Transverse colon (tissue), 4 donors: ENCODE results near the gene STAP2. TPM values are rescaled to one million over a fixed set of nuclear protein-coding genes. Genes with fewer than 3 reads are reported as not detected.

Source experiments
- DNase-seq: peaks from one replicate; pipeline ENCODE4 v3.0.0-alpha.2; 2019
- H3K27ac ChIP-seq, 4 donors: fragments of 200-600 bp; sonication (generic); 2 replicates each; pipeline ENCODE4 v1.5.1; 2016 to 2018; ENCODE audit warnings: inconsistent platforms in 4 of 4
- H3K27me3 ChIP-seq: fragments of 200-600 bp; sonication (generic); 2 replicates; pipeline ENCODE4 v1.5.1; 2017; ENCODE audit warnings: inconsistent platforms
- H3K36me3 ChIP-seq, 4 donors: fragments of 200-600 bp; sonication (generic); 2 replicates each; pipeline ENCODE4 v1.5.1; 2017 to 2019; ENCODE audit warnings: inconsistent platforms in 4 of 4
- H3K4me1 ChIP-seq, 4 donors: fragments of 200-600 bp; sonication (generic); 2 replicates each; pipeline ENCODE4 v1.5.1; 2017 to 2020; ENCODE audit warnings: inconsistent platforms in 4 of 4
- H3K4me3 ChIP-seq, 4 donors: fragments of 200-600 bp; sonication (generic); 1 replicate in 1 of 4; 2 replicates in 3 of 4; pipeline versions ENCODE4 v1.5.1 to v1.6.1; 2017 to 2019; ENCODE audit warnings: inconsistent platforms in 4 of 4
- H3K9me3 ChIP-seq, 2 donors: fragments of 200-600 bp; sonication (generic); 2 replicates each; pipeline ENCODE4 v1.5.1; 2017 to 2019; ENCODE audit warnings: inconsistent platforms in 2 of 2
- CTCF ChIP-seq, 5 experiments: fragments of 200-600 bp in 3 of 5; fragments of 450-650 bp in 2 of 5; sonication (generic) in 3 of 5; IDR thresholded peaks; 1 replicate in 2 of 5; 2 replicates in 3 of 5; pipeline ENCODE4 v1.5.1; 2016 to 2017; ENCODE audit warnings: antibody characterized with exemption in 5 of 5, inconsistent platforms in 3 of 5, mild to moderate bottlenecking in 2 of 5, moderate library complexity in 1 of 5
- EP300 ChIP-seq: sonication (generic); formaldehyde crosslinking; IDR thresholded peaks from one replicate; pipeline ENCODE4 v1.6.1; 2017; ENCODE audit warnings: antibody characterized with exemption, low read depth
- POLR2A ChIP-seq: fragments of 450-650 bp; IDR thresholded peaks from one replicate; pipeline ENCODE4 v1.6.1; 2016; ENCODE audit warnings: antibody characterized with exemption, mild to moderate bottlenecking, moderate library complexity
- POLR2AphosphoS5 ChIP-seq, 3 donors: sonication (generic); formaldehyde crosslinking; IDR thresholded peaks; one replicate each; pipeline ENCODE4 v1.6.1; 2016; ENCODE audit warnings: antibody characterized with exemption in 3 of 3
- WGBS, 2 donors: methylation state at CpG; one replicate each; pipeline ENCODE4 v1.1.5; 2018; ENCODE audit warnings: low coverage in 1 of 2; 5-methylcytosine and 5-hydroxymethylcytosine counted together
- in situ Hi-C, 4 donors: fragments of 200-750 bp; cut with MboI; loops; one replicate each; pipeline versions ENCODE4 v1.15.0 to v1.15.1; 2017; ENCODE audit warnings: low sequenced_read_pairs in 3 of 4, low pct_ligation_motif_present in 1 of 4, low pct_unique_long_range_greater_than_20kb in 1 of 4
- intact Hi-C: fragments of 100-400 bp; cut with DNase I; formaldehyde crosslinking; loops from one replicate; pipeline ENCODE4 v1.15.1; 2023; ENCODE audit warnings: low total_unique reads
- total RNA-seq, 4 donors: library from RNA; depleted of rRNA; stranded (reverse); fragments of >200 nt; gene quantifications; one replicate each; pipeline ENCODE4 v1.1.0, GENCODE V29; 2016

STAP2 gene
- total RNA-seq, 4 donors from 2014 or later, result 146 to 680 (median 245) TPM

GRCh38 chr19:4323692-4324091 is 14.9 kb downstream of the STAP2 start:
- in situ Hi-C loops, result no loop called here

GRCh38 chr19:4322942-4323665 is 15.5 kb downstream of the STAP2 start:
- no peaks in the 10 kb centered on the region for H3K36me3 ChIP-seq
- H3K9me3 ChIP-seq, result no peaks in the 10 kb centered on the region
- intact Hi-C loops (no loop called here), in situ Hi-C loops (no loop called here)
- peak in 1 of 3 donors; percentile 15 for TF ChIP-seq POLR2AphosphoS5 (IDR thresholded peaks at IDR 0.05)
- no peak for TF ChIP-seq EP300
- TF ChIP-seq CTCF (IDR thresholded peaks at IDR 0.05), result no peak
- peak; percentile 12 for TF ChIP-seq POLR2A
- H3K27ac ChIP-seq, result no peak overlapping the region
- H3K27me3 ChIP-seq, result peaks cover 5% of the 10 kb centered on the region
- peaks cover 0 to 15% (median 3%) of the 10 kb centered on the region in 4 donors for H3K4me1 ChIP-seq
- H3K4me3 ChIP-seq, result no peak overlapping the region
- DNase-seq, result no peak
- WGBS, 2 donors, result 72% methylated on average over 36 of the region's 37 CpGs; no CpG with 5 or more reads in 1 of the 2 donors

More at GRCh38 chr19:4323692-4324091, 14.9 kb downstream of the STAP2 start:
- no peak for DNase-seq
- 91% methylated on average over 9 of the region's 9 CpGs; no CpG with 5 or more reads in 1 of the 2 donors for WGBS, 2 donors
- no peak overlapping the region for H3K27ac ChIP-seq
- peaks cover 2 to 17% (median 5%) of the 10 kb centered on the region in 4 donors for H3K4me1 ChIP-seq
- H3K27me3 ChIP-seq, result peaks cover 5% of the 10 kb centered on the region
- no peaks in the 10 kb centered on the region for H3K9me3 ChIP-seq
- intact Hi-C loops, result no loop called here
- TF ChIP-seq POLR2A (no peak), EP300 (no peak), CTCF (IDR thresholded peaks at IDR 0.05) (no peak), POLR2AphosphoS5 (IDR thresholded peaks at IDR 0.05) (no peak)
- H3K4me3 ChIP-seq, result no peak overlapping the region
- no peaks in the 10 kb centered on the region for H3K36me3 ChIP-seq

- TF ChIP-seq POLR2AphosphoS5 (IDR thresholded peaks at IDR 0.05) (no peak), POLR2A (no peak), CTCF (IDR thresholded peaks at IDR 0.05) (no peak), EP300 (no peak)
- in situ Hi-C loops (no loop called here), intact Hi-C loops (no loop called here)
- WGBS, 2 donors, result 91 to 93% methylated on average over 2 of the region's 2 CpGs
- no peaks in the 10 kb centered on the region for H3K27me3 ChIP-seq
- H3K4me3 ChIP-seq, result no peak overlapping the region
- DNase-seq, result no peak
- H3K4me1 ChIP-seq, result no peaks in the 10 kb centered on the region
- no peaks in the 10 kb centered on the region for H3K9me3 ChIP-seq
- H3K27ac ChIP-seq, result no peak overlapping the region
- no peaks in the 10 kb centered on the region for H3K36me3 ChIP-seq
Observed at GRCh38 chr19:4320419-4320818, 18.2 kb downstream of the STAP2 start.

GRCh38 chr19:4319067-4319718 is 19.4 kb downstream of the STAP2 start:
- H3K36me3 ChIP-seq, result no peaks in the 10 kb centered on the region
- peaks cover 0 to 3% (median 0%) of the 10 kb centered on the region in 4 donors for H3K4me1 ChIP-seq
- TF ChIP-seq CTCF (IDR thresholded peaks at IDR 0.05) (no peak), POLR2AphosphoS5 (IDR thresholded peaks at IDR 0.05) (no peak), POLR2A (no peak), EP300 (no peak)
- H3K4me3 ChIP-seq, result no peak overlapping the region
- 92% methylated on average over 2 of the region's 2 CpGs; no CpG with 5 or more reads in 1 of the 2 donors for WGBS, 2 donors
- no peak overlapping the region for H3K27ac ChIP-seq
- no peaks in the 10 kb centered on the region for H3K27me3 ChIP-seq
- intact Hi-C loops, result no loop called here
- no peak for DNase-seq
- in situ Hi-C loops, result no loop called here
- H3K9me3 ChIP-seq, result no peaks in the 10 kb centered on the region
